ENCODE results near the gene IL18BP.

The IL18BP gene

GRCh38 chr11:71964641-71965040 lies 34.1 kb upstream of the IL18BP start:
- TF ChIP-seq CTCF (IDR thresholded peaks at IDR 0.05; ENCODE audit: insufficient read depth, low read length, missing control alignments): no peak
- CTCF ChIA-PET: interaction anchor here (0.8 to 8.6 kb wide), 6 partner anchors 8 to 467 kb away, joined by 3 to 92 read pairs (median 4); no protein-coding TSS in a partner anchor
- DNase-seq (ENCODE audit: low read depth, low spot score): no peak
- POLR2A ChIA-PET: interaction anchor here (0.9 kb wide), 1 partner anchor 15 kb away, joined by 3 read pairs; no protein-coding TSS in a partner anchor
- no peak overlapping the region for H3K4me3 ChIP-seq (ENCODE audit: low read depth, low read length)

GRCh38 chr11:71971680-71972079 lies 27.0 kb upstream of the IL18BP start:
- no peak for TF ChIP-seq CTCF (IDR thresholded peaks at IDR 0.05; ENCODE audit: insufficient read depth, low read length, missing control alignments)
- POLR2A ChIA-PET: no interaction called here
- no peak for DNase-seq (ENCODE audit: low read depth, low spot score)
- H3K4me3 ChIP-seq (ENCODE audit: low read depth, low read length): no peak overlapping the region
- CTCF ChIA-PET: interaction anchor here (0.7 kb wide), 1 partner anchor 17 kb away, joined by 4 read pairs; no protein-coding TSS in a partner anchor

- no peak overlapping the region for H3K4me3 ChIP-seq (ENCODE audit: low read depth, low read length)
- ChIA-PET POLR2A (no interaction called here), CTCF (interaction anchor here (0.6 to 7.4 kb wide), 29 partner anchors 10 to 471 kb away, joined by 3 to 95 read pairs (median 6); partner anchors contain the start of genes CLPB and XNDC1N)
- no peak for DNase-seq (ENCODE audit: low read depth, low spot score)
- no peak for TF ChIP-seq CTCF (IDR thresholded peaks at IDR 0.05; ENCODE audit: insufficient read depth, low read length, missing control alignments)
Measured at GRCh38 chr11:71976551-71976950, 22.2 kb upstream of the IL18BP start.

- ChIA-PET POLR2A (no interaction called here), CTCF (interaction anchor here (0.6 to 7.4 kb wide), 50 partner anchors 11 to 471 kb away, joined by 3 to 95 read pairs (median 4); partner anchors contain the start of genes CLPB, IL18BP and XNDC1N)
Measured at GRCh38 chr11:71977090-71977489, 21.6 kb upstream of the IL18BP start.

GRCh38 chr11:71977743-71978418 lies 20.8 kb upstream of the IL18BP start:
- no peak overlapping the region for H3K4me3 ChIP-seq (ENCODE audit: low read depth, low read length)
- peak; percentile 57 for TF ChIP-seq CTCF (IDR thresholded peaks at IDR 0.05; ENCODE audit: insufficient read depth, low read length, missing control alignments)
- no peak for DNase-seq (ENCODE audit: low read depth, low spot score)
- POLR2A ChIA-PET: no interaction called here
- CTCF ChIA-PET: interaction anchor here (0.6 to 7.4 kb wide), 57 partner anchors 11 to 470 kb away, joined by 3 to 95 read pairs (median 5); partner anchors contain the start of genes CLPB, IL18BP and XNDC1N

More at GRCh38 chr11:71977090-71977489, 21.6 kb upstream of the IL18BP start:
- no peak for DNase-seq (ENCODE audit: low read depth, low spot score)
- no peak overlapping the region for H3K4me3 ChIP-seq (ENCODE audit: low read depth, low read length)
- no peak for TF ChIP-seq CTCF (IDR thresholded peaks at IDR 0.05; ENCODE audit: insufficient read depth, low read length, missing control alignments)

- ChIA-PET CTCF (interaction anchor here (0.6 to 7.4 kb wide), 28 partner anchors 10 to 469 kb away, joined by 3 to 95 read pairs (median 8); partner anchors contain the start of genes CLPB and IL18BP), POLR2A (no interaction called here)
- TF ChIP-seq CTCF (IDR thresholded peaks at IDR 0.05; ENCODE audit: insufficient read depth, low read length, missing control alignments): no peak
- DNase-seq (ENCODE audit: low read depth, low spot score): no peak
- H3K4me3 ChIP-seq (ENCODE audit: low read depth, low read length): no peak overlapping the region
Measured at GRCh38 chr11:71979094-71979493, 19.6 kb upstream of the IL18BP start.

Data from AG04449 (cell line).